Measurements from ENCODE around the gene GPR180. TPM values are rescaled to one million over a fixed set of nuclear protein-coding genes. Genes with fewer than 3 reads are reported as not detected.

Gene GPR180
- total and polyA plus RNA-seq, 3 experiments from 2014 or later, result 1.9 to 6.9 (median 6.6) TPM

- H3K27ac Mint-ChIP-seq, result no peak overlapping the region
- Histone ChIP-seq H3K27me3 (ENCODE audit: insufficient read depth, low read length, poor library complexity, severe bottlenecking) (no peaks in the 10 kb centered on the region), H3K9me3 (ENCODE audit: low read length) (no peaks in the 10 kb centered on the region), H3K4me3 (ENCODE audit: low read length) (no peak overlapping the region), H3K27ac (ENCODE audit: low read depth, low read length) (no peak overlapping the region), H3K4me1 (ENCODE audit: insufficient read depth, low read length) (no peaks in the 10 kb centered on the region), H3K36me3 (ENCODE audit: insufficient read depth, low read length) (no peaks in the 10 kb centered on the region)
- H3K9me3 Mint-ChIP-seq, result peaks cover 0 to 4% (median 0%) of the 10 kb centered on the region in 5 donors
- peaks cover 0 to 3% (median 0%) of the 10 kb centered on the region in 3 donors for H3K4me1 Mint-ChIP-seq
- no peaks in the 10 kb centered on the region for H3K36me3 Mint-ChIP-seq
- POLR2A ChIA-PET, result no interaction called here
- peaks cover 4 to 69% of the 10 kb centered on the region in 2 donors for H3K27me3 Mint-ChIP-seq
- no peak overlapping the region for H3K4me3 Mint-ChIP-seq
- CTCF ChIA-PET, result interaction anchor here (0.9 kb wide), 1 partner anchor 9 kb away, joined by 3 read pairs; no protein-coding TSS in a partner anchor
- no peak for DNase-seq
These were observed 64.4 kb downstream of the GPR180 start for GRCh38 chr13:94666065-94666464.

DNA sequence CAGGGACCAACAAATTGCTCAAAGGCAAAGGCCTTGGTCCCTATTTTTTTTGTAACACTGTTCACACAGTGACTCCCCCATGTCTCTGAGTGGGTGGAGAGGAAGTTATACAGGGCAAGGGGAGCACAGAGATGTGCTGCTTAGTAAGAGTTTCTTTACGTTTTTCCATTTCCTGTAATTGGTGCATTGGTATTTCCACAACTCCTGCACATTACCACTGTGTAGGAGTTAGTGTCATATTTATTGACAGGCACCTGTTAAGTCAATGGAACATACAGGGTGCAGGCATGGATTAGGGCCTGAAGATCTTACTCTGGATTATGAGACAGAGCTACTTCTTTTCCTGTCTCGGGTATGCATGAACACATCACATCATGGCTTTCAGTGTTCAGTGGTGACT is 65.5 kb downstream of the GPR180 start:
- no peaks in the 10 kb centered on the region for H3K36me3 ChIP-seq (ENCODE audit: insufficient read depth, low read length)
- H3K4me1 Mint-ChIP-seq, result peaks cover 0 to 3% (median 0%) of the 10 kb centered on the region in 3 donors
- H3K36me3 Mint-ChIP-seq, result no peaks in the 10 kb centered on the region
- peaks cover 0 to 4% (median 0%) of the 10 kb centered on the region in 5 donors for H3K9me3 Mint-ChIP-seq
- H3K4me3 Mint-ChIP-seq, result no peak overlapping the region
- CTCF ChIA-PET, result no interaction called here
- no peaks in the 10 kb centered on the region for H3K9me3 ChIP-seq (ENCODE audit: low read length)
- no peak overlapping the region for H3K27ac ChIP-seq (ENCODE audit: low read depth, low read length)
- no peak overlapping the region for H3K27ac Mint-ChIP-seq
- H3K27me3 ChIP-seq (ENCODE audit: insufficient read depth, low read length, poor library complexity, severe bottlenecking), result no peaks in the 10 kb centered on the region
- H3K4me3 ChIP-seq (ENCODE audit: low read length), result no peak overlapping the region
- no peak for DNase-seq
- H3K4me1 ChIP-seq (ENCODE audit: insufficient read depth, low read length), result no peaks in the 10 kb centered on the region
- POLR2A ChIA-PET, result no interaction called here
- H3K27me3 Mint-ChIP-seq, result peaks cover 2 to 67% of the 10 kb centered on the region in 2 donors

- Mint-ChIP-seq H3K27ac (no peak overlapping the region), H3K4me3 (no peak overlapping the region), H3K36me3 (no peaks in the 10 kb centered on the region), H3K27me3 (peaks cover 2 to 50% of the 10 kb centered on the region in 2 donors), H3K9me3 (no peaks in the 10 kb centered on the region), H3K4me1 (no peaks in the 10 kb centered on the region)
- Histone ChIP-seq H3K4me1 (ENCODE audit: insufficient read depth, low read length) (no peaks in the 10 kb centered on the region), H3K27ac (ENCODE audit: low read depth, low read length) (no peak overlapping the region), H3K27me3 (ENCODE audit: insufficient read depth, low read length, poor library complexity, severe bottlenecking) (peaks cover 4% of the 10 kb centered on the region), H3K9me3 (ENCODE audit: low read length) (no peaks in the 10 kb centered on the region), H3K36me3 (ENCODE audit: insufficient read depth, low read length) (no peaks in the 10 kb centered on the region), H3K4me3 (ENCODE audit: low read length) (no peak overlapping the region)
- DNase-seq, result no peak
- POLR2A ChIA-PET, result no interaction called here
- CTCF ChIA-PET, result interaction anchor here (1.1 kb wide), 2 partner anchors 9 to 732 kb away, joined by 3 to 4 read pairs; no protein-coding TSS in a partner anchor
These were observed 70.7 kb downstream of the GPR180 start for GRCh38 chr13:94672400-94672799.

DNA sequence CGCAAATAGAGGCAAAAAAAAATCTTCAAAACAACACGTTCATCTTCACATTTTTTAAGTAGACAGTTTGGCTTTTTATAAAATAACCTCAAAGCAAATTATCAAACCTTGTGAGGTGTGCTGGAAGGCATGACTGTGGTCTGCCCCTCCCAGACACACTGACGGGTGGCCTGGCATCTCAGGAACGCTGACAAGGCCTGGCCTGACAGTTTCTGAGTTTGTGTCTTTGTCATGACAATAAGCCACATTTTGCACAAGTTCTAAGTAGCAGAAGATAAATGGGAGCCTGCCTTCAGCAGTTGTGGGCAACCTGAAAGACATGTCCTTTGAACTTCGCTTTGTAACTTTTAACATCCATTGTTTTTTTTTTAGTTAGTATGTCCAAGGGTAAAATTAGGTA is 72.2 kb downstream of the GPR180 start:
- Mint-ChIP-seq H3K27ac (no peak overlapping the region), H3K4me3 (no peak overlapping the region), H3K27me3 (peaks cover 4 to 50% of the 10 kb centered on the region in 2 donors), H3K9me3 (no peaks in the 10 kb centered on the region), H3K4me1 (no peaks in the 10 kb centered on the region), H3K36me3 (no peaks in the 10 kb centered on the region)
- POLR2A ChIA-PET, result no interaction called here
- Histone ChIP-seq H3K36me3 (ENCODE audit: insufficient read depth, low read length) (no peaks in the 10 kb centered on the region), H3K27me3 (ENCODE audit: insufficient read depth, low read length, poor library complexity, severe bottlenecking) (peaks cover 4% of the 10 kb centered on the region), H3K9me3 (ENCODE audit: low read length) (no peaks in the 10 kb centered on the region), H3K4me3 (ENCODE audit: low read length) (no peak overlapping the region), H3K27ac (ENCODE audit: low read depth, low read length) (no peak overlapping the region), H3K4me1 (ENCODE audit: insufficient read depth, low read length) (no peaks in the 10 kb centered on the region)
- CTCF ChIA-PET, result no interaction called here
- DNase-seq, result no peak

DNA sequence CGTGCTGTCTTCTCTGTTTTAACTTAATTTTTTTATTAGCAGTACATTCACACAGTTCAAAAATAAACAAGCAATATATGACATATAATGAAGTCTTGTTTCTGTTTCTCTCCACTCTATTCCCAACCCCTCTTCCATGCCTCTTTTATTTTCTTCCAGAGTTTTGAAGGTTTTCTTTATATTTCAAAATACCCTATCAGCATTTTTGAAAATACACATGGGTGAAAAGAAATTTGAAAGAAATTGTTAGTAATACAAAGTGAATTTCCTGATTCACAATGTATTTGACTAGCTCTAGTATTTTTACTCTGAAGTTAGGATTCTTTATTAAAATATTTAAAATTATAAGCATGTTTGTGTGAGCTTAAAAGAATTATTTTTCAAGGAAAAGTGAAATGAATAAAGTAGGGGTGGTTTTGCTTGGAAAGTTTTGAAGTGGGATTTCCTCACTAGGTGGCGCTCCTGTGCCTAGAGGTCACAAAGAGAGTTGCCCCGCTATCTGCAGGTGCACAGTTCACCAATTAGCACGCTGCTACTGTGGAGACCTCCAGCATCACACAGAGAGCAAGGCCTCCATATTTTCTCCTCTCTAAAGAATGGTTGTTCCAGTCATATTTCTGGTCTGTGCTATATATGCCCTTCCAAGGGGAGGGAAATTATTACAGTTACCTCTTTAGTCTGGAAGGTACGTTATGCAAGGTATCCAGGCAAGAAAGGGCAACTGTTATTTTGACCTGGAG is 73.1 kb downstream of the GPR180 start:
- Mint-ChIP-seq H3K27ac (no peak overlapping the region), H3K27me3 (peaks cover 11 to 54% of the 10 kb centered on the region in 2 donors), H3K9me3 (no peaks in the 10 kb centered on the region), H3K36me3 (no peaks in the 10 kb centered on the region), H3K4me1 (no peaks in the 10 kb centered on the region), H3K4me3 (no peak overlapping the region)
- H3K9me3 ChIP-seq (ENCODE audit: low read length), result no peaks in the 10 kb centered on the region
- peak in 4 of 5 donors; percentile 2 to 48 (median 18) for DNase-seq
- no peaks in the 10 kb centered on the region for H3K36me3 ChIP-seq (ENCODE audit: insufficient read depth, low read length)
- H3K27ac ChIP-seq (ENCODE audit: low read depth, low read length), result no peak overlapping the region
- peaks cover 4% of the 10 kb centered on the region for H3K27me3 ChIP-seq (ENCODE audit: insufficient read depth, low read length, poor library complexity, severe bottlenecking)
- POLR2A ChIA-PET, result no interaction called here
- H3K4me1 ChIP-seq (ENCODE audit: insufficient read depth, low read length), result no peaks in the 10 kb centered on the region
- CTCF ChIA-PET, result interaction anchor here (0.8 kb wide), 1 partner anchor 9 kb away, joined by 3 read pairs; no protein-coding TSS in a partner anchor
- no peak overlapping the region for H3K4me3 ChIP-seq (ENCODE audit: low read length)

DNA sequence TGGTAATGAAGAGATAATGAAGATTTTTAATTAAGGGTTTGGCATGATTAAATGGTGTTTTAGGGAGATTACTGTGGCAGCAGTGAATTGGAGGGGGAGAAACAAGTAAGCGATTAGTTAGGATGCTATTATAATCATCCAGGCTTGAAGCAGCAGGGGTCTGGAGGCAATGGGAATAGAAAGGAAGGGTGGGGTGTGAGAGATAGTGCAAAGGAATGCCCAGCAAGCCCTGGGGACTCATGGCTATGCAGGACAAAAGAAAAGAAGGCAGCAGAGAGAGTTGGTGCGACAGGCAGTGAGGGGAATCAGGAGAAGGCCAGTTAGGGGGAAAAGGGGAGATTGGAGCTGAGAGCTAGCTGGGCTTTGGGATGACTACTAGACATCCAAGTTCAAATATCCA is 76.1 kb downstream of the GPR180 start:
- DNase-seq, result no peak
- Histone ChIP-seq H3K27ac (ENCODE audit: low read depth, low read length) (no peak overlapping the region), H3K27me3 (ENCODE audit: insufficient read depth, low read length, poor library complexity, severe bottlenecking) (peaks cover 4% of the 10 kb centered on the region), H3K36me3 (ENCODE audit: insufficient read depth, low read length) (no peaks in the 10 kb centered on the region), H3K4me3 (ENCODE audit: low read length) (no peak overlapping the region), H3K4me1 (ENCODE audit: insufficient read depth, low read length) (no peaks in the 10 kb centered on the region), H3K9me3 (ENCODE audit: low read length) (no peaks in the 10 kb centered on the region)
- POLR2A ChIA-PET, result no interaction called here
- Mint-ChIP-seq H3K4me3 (no peak overlapping the region), H3K9me3 (no peaks in the 10 kb centered on the region), H3K36me3 (no peaks in the 10 kb centered on the region), H3K27me3 (peaks cover 16 to 57% of the 10 kb centered on the region in 2 donors), H3K4me1 (no peaks in the 10 kb centered on the region), H3K27ac (no peak overlapping the region)
- CTCF ChIA-PET, result no interaction called here

DNA sequence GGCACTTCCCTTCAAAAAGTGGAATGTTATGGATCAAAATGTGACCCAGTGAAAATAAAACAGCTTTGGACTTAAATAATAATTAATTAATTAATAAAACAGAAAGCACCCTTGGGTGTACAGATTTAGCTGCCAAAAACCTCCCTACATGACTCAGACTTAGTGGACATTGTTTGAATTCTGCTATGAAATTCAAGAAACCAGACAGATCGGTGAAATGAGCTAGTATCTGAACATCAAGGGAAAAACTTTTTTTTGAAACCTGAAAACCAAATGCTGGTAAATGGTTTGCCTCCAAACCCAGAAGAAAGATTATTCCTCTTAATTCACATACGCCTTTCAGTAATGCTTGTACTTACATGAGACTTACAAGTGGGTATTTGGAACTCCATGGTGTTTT is 77.2 kb downstream of the GPR180 start:
- ChIA-PET CTCF (interaction anchor here (0.9 kb wide), 1 partner anchor 726 kb away, joined by 3 read pairs; no protein-coding TSS in a partner anchor), POLR2A (no interaction called here)
- Mint-ChIP-seq H3K27me3 (peaks cover 20 to 62% of the 10 kb centered on the region in 2 donors), H3K9me3 (no peaks in the 10 kb centered on the region), H3K4me1 (no peaks in the 10 kb centered on the region), H3K36me3 (no peaks in the 10 kb centered on the region), H3K4me3 (no peak overlapping the region), H3K27ac (no peak overlapping the region)
- peaks cover 4% of the 10 kb centered on the region for H3K27me3 ChIP-seq (ENCODE audit: insufficient read depth, low read length, poor library complexity, severe bottlenecking)
- no peak for DNase-seq
- no peaks in the 10 kb centered on the region for H3K4me1 ChIP-seq (ENCODE audit: insufficient read depth, low read length)
- no peaks in the 10 kb centered on the region for H3K9me3 ChIP-seq (ENCODE audit: low read length)
- no peak overlapping the region for H3K4me3 ChIP-seq (ENCODE audit: low read length)
- H3K36me3 ChIP-seq (ENCODE audit: insufficient read depth, low read length), result no peaks in the 10 kb centered on the region
- no peak overlapping the region for H3K27ac ChIP-seq (ENCODE audit: low read depth, low read length)

GRCh38 chr13:94679614-94680013 is 78.0 kb downstream of the GPR180 start:
- H3K9me3 ChIP-seq (ENCODE audit: low read length), result no peaks in the 10 kb centered on the region
- H3K4me1 Mint-ChIP-seq, result no peaks in the 10 kb centered on the region
- H3K9me3 Mint-ChIP-seq, result no peaks in the 10 kb centered on the region
- H3K4me1 ChIP-seq (ENCODE audit: insufficient read depth, low read length), result no peaks in the 10 kb centered on the region
- ChIA-PET CTCF (interaction anchor here (0.9 kb wide), 1 partner anchor 725 kb away, joined by 3 read pairs; no protein-coding TSS in a partner anchor), POLR2A (no interaction called here)
- peaks cover 20 to 61% of the 10 kb centered on the region in 2 donors for H3K27me3 Mint-ChIP-seq
- H3K27me3 ChIP-seq (ENCODE audit: insufficient read depth, low read length, poor library complexity, severe bottlenecking), result peaks cover 4% of the 10 kb centered on the region
- H3K4me3 Mint-ChIP-seq, result no peak overlapping the region
- no peak overlapping the region for H3K4me3 ChIP-seq (ENCODE audit: low read length)
- no peak overlapping the region for H3K27ac ChIP-seq (ENCODE audit: low read depth, low read length)
- H3K36me3 ChIP-seq (ENCODE audit: insufficient read depth, low read length), result no peaks in the 10 kb centered on the region
- H3K27ac Mint-ChIP-seq, result no peak overlapping the region
- no peaks in the 10 kb centered on the region for H3K36me3 Mint-ChIP-seq
- no peak for DNase-seq
